Measurements from ENCODE around the gene ITGB2.

- TF ChIP-seq CTCF (conservative IDR thresholded peaks at IDR 0.05), result no peak
- no peak for TF ChIP-seq EZH2 (IDR thresholded peaks at IDR 0.05; ENCODE audit: low read depth)
Observed at GRCh38 chr21:44850905-44851657, 69.6 kb downstream of the ITGB2 start.
